ENCODE measurements around the gene GPC3. TPM values are rescaled to one million over a fixed set of nuclear protein-coding genes. Genes with fewer than 3 reads are reported as not detected.

GPC3 gene
- total RNA-seq, 4 donors from 2014 or later: 0.82 to 4.9 (median 1.8) TPM

- in situ Hi-C loops (cut with MboI; ENCODE audit: low pct_ligation_motif_present in 1 of 4, low pct_unique_long_range_greater_than_20kb in 1 of 4, low sequenced_read_pairs in 3 of 4): no loop called here
- H3K27ac ChIP-seq: no peak overlapping the region
- no peaks in the 10 kb centered on the region for H3K27me3 ChIP-seq
- 76% methylated on average over 1 of the region's 1 CpG; no CpG with 5 or more reads in 1 of the 2 donors for WGBS, 2 donors (ENCODE audit: low coverage in 1 of 2)
- H3K36me3 ChIP-seq: no peaks in the 10 kb centered on the region
- intact Hi-C loops (cut with DNase I; ENCODE audit: low total_unique reads): no loop called here
- H3K4me3 ChIP-seq: no peak overlapping the region
- TF ChIP-seq EP300 (IDR thresholded peaks at IDR 0.05; ENCODE audit: low read depth) (no peak), CTCF (IDR thresholded peaks at IDR 0.05) (no peak), POLR2AphosphoS5 (IDR thresholded peaks at IDR 0.05) (no peak)
- H3K9me3 ChIP-seq: no peaks in the 10 kb centered on the region
- no peaks in the 10 kb centered on the region for H3K4me1 ChIP-seq
- no peak for DNase-seq
These were observed 72.4 kb downstream of the GPC3 start for GRCh38 chrX:133913009-133913408.

GRCh38 chrX:133911825-133912495, 73.4 kb downstream of the GPC3 start:
- Histone ChIP-seq H3K4me3 (no peak overlapping the region), H3K36me3 (no peaks in the 10 kb centered on the region), H3K27ac (no peak overlapping the region), H3K4me1 (no peaks in the 10 kb centered on the region), H3K27me3 (no peaks in the 10 kb centered on the region), H3K9me3 (no peaks in the 10 kb centered on the region)
- 59% methylated on average over 4 of the region's 4 CpGs; no CpG with 5 or more reads in 1 of the 2 donors for WGBS, 2 donors (ENCODE audit: low coverage in 1 of 2)
- in situ Hi-C loops (cut with MboI; ENCODE audit: low pct_ligation_motif_present in 1 of 4, low pct_unique_long_range_greater_than_20kb in 1 of 4, low sequenced_read_pairs in 3 of 4) (no loop called here), intact Hi-C loops (cut with DNase I; ENCODE audit: low total_unique reads) (no loop called here)
- no peak for DNase-seq
- TF ChIP-seq CTCF (IDR thresholded peaks at IDR 0.05) (no peak), POLR2AphosphoS5 (IDR thresholded peaks at IDR 0.05) (no peak), EP300 (IDR thresholded peaks at IDR 0.05; ENCODE audit: low read depth) (no peak), POLR2A (IDR thresholded peaks at IDR 0.05) (no peak)

GRCh38 chrX:133910539-133910938, 74.9 kb downstream of the GPC3 start:
- intact Hi-C loops (cut with DNase I; ENCODE audit: low total_unique reads) (no loop called here), in situ Hi-C loops (cut with MboI; ENCODE audit: low pct_ligation_motif_present in 1 of 4, low pct_unique_long_range_greater_than_20kb in 1 of 4, low sequenced_read_pairs in 3 of 4) (no loop called here)
- H3K36me3 ChIP-seq: no peaks in the 10 kb centered on the region
- no peak overlapping the region for H3K27ac ChIP-seq
- H3K4me1 ChIP-seq: no peaks in the 10 kb centered on the region
- no peak for DNase-seq
- no peaks in the 10 kb centered on the region for H3K27me3 ChIP-seq
- no peaks in the 10 kb centered on the region for H3K9me3 ChIP-seq
- 85% methylated on average over 1 of the region's 1 CpG; no CpG with 5 or more reads in 1 of the 2 donors for WGBS, 2 donors (ENCODE audit: low coverage in 1 of 2)
- no peak overlapping the region for H3K4me3 ChIP-seq
- TF ChIP-seq POLR2A (IDR thresholded peaks at IDR 0.05): no peak
- no peak for TF ChIP-seq EP300 (IDR thresholded peaks at IDR 0.05; ENCODE audit: low read depth)

GRCh38 chrX:133909888-133910287, 75.5 kb downstream of the GPC3 start:
- Histone ChIP-seq H3K27me3 (no peaks in the 10 kb centered on the region), H3K9me3 (no peaks in the 10 kb centered on the region), H3K4me3 (no peak overlapping the region), H3K27ac (no peak overlapping the region), H3K4me1 (no peaks in the 10 kb centered on the region), H3K36me3 (no peaks in the 10 kb centered on the region)
- no peak for DNase-seq
- in situ Hi-C loops (cut with MboI; ENCODE audit: low pct_ligation_motif_present in 1 of 4, low pct_unique_long_range_greater_than_20kb in 1 of 4, low sequenced_read_pairs in 3 of 4): no loop called here
- TF ChIP-seq CTCF (IDR thresholded peaks at IDR 0.05): no peak
- TF ChIP-seq EP300 (IDR thresholded peaks at IDR 0.05; ENCODE audit: low read depth): no peak
- TF ChIP-seq POLR2AphosphoS5 (IDR thresholded peaks at IDR 0.05): no peak
- no peak for TF ChIP-seq POLR2A (IDR thresholded peaks at IDR 0.05)
- intact Hi-C loops (cut with DNase I; ENCODE audit: low total_unique reads): no loop called here
